SHP77 (cell line): ENCODE data around the gene CDH19.
A peak's percentile ranks its signal among the peaks of the same experiment; 100 is the strongest.
"Not testable (repeated sequence)": the region's sequence is repeated elsewhere in the genome, so short reads cannot be mapped to it uniquely, and the experiment has no call there.

ENCODE experiments used
- DNase-seq, 2 experiments: peaks; one replicate each; lab custom pipeline; 2025; lab: John Stamatoyannopoulos, UW

The CDH19 gene

DNA sequence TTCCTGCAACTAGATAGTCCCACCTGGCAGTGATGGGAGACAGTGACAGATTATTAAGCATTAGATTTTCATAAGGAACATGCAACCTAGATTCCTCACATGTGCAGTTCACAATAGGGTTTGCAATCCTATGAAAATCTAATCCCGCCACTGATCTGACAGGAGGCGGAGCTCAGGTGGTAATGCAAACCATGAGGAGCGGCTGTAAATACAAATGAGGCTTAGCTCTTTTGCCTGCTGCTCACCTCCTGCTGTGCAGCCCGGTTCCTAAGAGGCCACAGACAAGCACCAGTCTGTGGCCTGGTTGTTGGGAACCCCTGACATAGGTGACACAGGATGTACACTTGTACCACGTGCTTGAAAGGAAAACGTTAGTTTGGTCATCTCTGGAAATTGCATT lies 41.6 kb downstream of the CDH19 start:
- DNase-seq, result no peak

GRCh38 chr18:66560094-66560493 lies 43.8 kb downstream of the CDH19 start:
- DNase-seq, result peak in 1 of 2 experiments; percentile 47

- no peak for DNase-seq
These were observed 45.1 kb downstream of the CDH19 start for GRCh38 chr18:66558773-66559172.

GRCh38 chr18:66557091-66557490 lies 46.8 kb downstream of the CDH19 start:
- no peak for DNase-seq

- no peak for DNase-seq
These were observed 48.3 kb downstream of the CDH19 start for GRCh38 chr18:66555585-66555984.

DNA sequence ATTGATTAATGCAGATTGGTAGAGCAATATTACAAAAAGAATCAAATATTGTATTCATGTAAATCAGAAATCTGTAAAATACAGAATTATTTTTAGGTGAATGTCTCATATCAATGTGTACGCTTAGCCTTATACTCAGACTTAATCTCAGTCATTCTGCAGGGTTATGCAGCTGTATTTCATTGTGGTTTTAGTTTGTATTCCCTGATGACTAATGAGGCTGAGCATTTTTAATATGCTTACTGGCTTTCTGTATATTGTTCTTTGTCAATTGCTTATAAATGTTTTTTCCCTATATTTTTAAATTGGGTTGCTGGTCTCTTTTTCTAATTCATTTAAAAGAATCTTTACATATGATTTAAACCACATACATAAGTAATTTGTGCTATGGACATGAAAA lies 50.1 kb downstream of the CDH19 start:
- no peak for DNase-seq

DNA sequence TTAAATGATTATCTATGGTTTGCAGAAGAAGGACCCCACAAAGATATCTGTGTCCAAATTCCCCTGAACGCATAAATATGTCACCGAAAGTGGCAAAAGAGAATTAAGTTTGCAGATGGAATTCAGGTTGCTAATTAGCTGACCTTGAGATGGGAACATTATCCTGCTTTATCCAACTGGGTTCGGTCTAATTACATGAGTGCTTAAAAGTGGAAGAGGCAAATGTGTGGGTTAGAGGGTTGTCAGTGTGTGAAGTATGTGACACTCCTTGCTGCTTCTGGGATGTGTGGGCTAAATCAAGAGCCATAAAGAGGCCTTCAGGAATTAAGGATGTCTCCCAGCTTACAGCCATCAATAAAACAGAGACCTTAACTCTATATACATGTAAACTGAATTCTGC lies 53.5 kb downstream of the CDH19 start:
- DNase-seq, result no peak

DNA sequence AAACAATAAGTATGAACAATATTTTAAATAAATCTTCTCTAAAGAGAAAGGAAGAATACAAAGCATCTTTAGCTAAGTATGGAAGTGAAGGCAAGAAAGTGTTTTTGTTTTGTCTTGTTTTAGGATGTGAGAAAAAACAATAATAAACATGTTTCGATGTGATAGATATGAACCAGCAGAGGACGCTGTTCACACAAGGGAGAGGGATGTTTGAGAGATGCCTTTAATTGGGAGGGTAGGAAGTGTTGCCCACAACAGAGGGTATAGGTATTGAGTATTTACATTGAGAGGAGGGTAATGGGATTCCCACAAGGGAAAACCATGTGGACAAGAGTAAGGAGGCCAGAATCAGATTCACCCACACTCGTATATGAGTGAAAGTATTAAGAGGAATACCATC lies 55.1 kb downstream of the CDH19 start:
- no peak for DNase-seq

- DNase-seq, result no peak
These were observed 69.8 kb downstream of the CDH19 start for GRCh38 chr18:66534110-66534509.

- no peak for DNase-seq
These were observed 70.2 kb downstream of the CDH19 start for GRCh38 chr18:66533693-66534092.

- peak; percentile 79 to 83 for DNase-seq
These were observed 80.5 kb downstream of the CDH19 start for GRCh38 chr18:66523219-66523991.

- no peak for DNase-seq
These were observed 89.9 kb downstream of the CDH19 start for GRCh38 chr18:66513996-66514395.

GRCh38 chr18:66511792-66512191 lies 92.1 kb downstream of the CDH19 start:
- no peak for DNase-seq

DNA sequence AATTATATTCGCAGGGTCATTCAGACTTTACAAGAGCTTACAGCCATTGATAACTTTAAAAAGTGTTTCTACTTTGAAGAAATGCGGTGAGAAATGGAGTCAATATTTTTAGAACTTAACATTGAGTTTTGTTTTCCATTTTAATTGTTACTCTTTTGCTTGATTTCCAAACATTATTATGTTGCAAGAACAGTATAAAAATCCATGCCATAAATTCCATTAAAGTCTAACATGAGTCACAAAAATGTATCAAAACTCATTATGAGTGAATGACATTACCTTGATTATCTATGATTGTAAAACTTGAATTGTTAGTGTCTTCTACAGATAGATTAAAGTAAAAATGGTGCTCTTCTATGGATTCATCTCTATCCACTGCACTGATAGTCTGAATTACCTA lies 92.6 kb downstream of the CDH19 start:
- no peak for DNase-seq

DNA sequence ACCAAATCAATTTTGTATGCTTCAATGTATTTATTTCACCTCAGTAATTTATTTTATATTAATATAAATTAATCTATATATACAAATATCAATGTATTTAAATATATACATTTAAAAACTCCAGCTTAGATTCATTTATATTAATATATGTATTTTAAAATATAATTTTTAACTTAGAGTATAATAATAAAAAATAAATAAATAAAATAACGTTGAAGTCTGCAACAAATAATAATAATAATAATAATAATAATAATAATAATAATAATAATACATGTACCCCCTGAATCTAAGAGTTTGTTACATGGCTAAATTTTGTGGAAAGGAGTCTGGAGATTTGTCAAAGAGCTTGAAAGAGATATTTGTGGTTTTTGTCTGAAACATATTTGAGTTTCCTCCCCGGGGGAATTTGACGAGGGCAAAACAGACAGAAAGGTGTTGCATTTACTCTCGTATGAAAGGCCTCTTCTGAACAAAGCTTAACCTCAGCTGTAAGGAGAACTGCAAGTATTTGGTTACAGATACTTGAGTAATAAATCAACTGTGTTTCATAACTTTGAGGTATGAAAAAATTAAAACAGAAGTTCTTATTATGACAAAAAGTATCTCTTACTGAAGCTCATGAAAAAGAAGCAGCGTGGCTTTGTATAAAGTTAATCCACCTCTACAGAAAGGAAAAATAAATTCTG lies 93.4 kb downstream of the CDH19 start:
- no peak for DNase-seq

GRCh38 chr18:66508937-66509336 lies 95.0 kb downstream of the CDH19 start:
- DNase-seq, result no peak

DNA sequence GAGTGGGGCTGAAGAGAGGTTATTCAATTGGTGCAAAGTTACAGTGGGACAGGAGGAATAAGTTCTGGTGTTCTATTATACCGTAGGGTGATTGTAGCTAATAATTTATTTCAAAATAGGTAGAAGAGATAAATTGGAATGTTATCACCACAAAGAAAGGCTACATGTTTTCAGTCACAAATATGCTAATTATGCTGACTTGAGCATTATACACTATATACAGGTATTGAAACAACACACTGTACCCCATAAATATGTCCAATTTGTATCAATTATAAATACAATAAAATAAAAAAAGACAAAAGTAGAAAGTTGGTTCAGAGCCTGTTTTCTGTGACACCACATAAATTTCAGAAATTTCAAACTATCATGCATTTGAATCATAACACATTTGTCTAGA lies 97.7 kb downstream of the CDH19 start:
- DNase-seq, result no peak

- no peak for DNase-seq
These were observed 106.5 kb downstream of the CDH19 start for GRCh38 chr18:66497351-66497750.

DNA sequence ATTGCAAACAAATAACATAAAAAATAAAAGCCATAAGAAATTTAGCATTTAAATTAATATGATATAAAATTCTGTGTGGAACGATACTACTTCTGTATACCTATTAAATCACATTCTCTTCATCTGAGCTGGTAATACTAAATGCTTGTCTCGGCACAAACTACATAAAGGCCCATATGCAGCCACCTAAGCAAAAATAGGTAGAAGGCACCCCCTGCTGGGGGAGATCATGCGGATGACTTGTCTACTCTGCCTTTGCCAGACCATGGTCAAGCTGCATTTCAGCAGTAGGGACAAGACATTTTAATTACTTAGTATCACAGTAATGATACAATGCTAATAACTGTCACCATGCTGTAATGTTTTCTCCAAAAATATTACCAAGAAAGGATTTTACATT lies 108.0 kb downstream of the CDH19 start:
- DNase-seq, result peak; percentile 72 to 77

GRCh38 chr18:66473882-66474281 lies 130.0 kb downstream of the CDH19 start:
- DNase-seq, result no peak

GRCh38 chr18:66466184-66466583 lies 137.7 kb downstream of the CDH19 start:
- DNase-seq, result not testable (repeated sequence)

GRCh38 chr18:66461344-66461743 lies 142.5 kb downstream of the CDH19 start:
- no peak for DNase-seq

- DNase-seq, result no peak
These were observed 146.6 kb downstream of the CDH19 start for GRCh38 chr18:66457245-66457644.
